Right ventricle myocardium inferior (tissue), 1 donor: ENCODE results near the gene DLG2. TPM values are rescaled to one million over a fixed set of nuclear protein-coding genes. Genes with fewer than 3 reads are reported as not detected.

Experiments
- ATAC-seq: fragments of 200-7000 bp; cut with Tn5 transposase; one replicate; pipeline ENCODE4 v1.9.1; 2020; ENCODE audit warnings: mild to moderate bottlenecking, moderate library complexity
- DNase-seq: peaks from one replicate; pipeline ENCODE4 v3.0.0; 2021; ENCODE audit errors: missing footprints
- intact Hi-C: fragments of 100-400 bp; cut with DNase I; formaldehyde crosslinking; loops from one replicate; pipeline ENCODE4 v1.11.0; 2022
- total RNA-seq: library from RNA; stranded (reverse); fragmentation: NEBNext Ultra II Directional; extraction: Animal tissue kit (Norgen Biotek cat#: 25700); gene quantifications from one replicate; pipeline ENCODE4 v1.2.1, GENCODE V29; 2021
- donor health status: DM: no; HTN: yes; CAD: no; lungs with severe emphysema.

DLG2 gene
- total RNA-seq, 1 donor from 2014 or later = 5.7 TPM

- intact Hi-C loops = loop anchor here (2.0 kb wide), 1 partner anchor 525 kb away; no protein-coding TSS in a partner anchor
- DNase-seq (no peak), ATAC-seq (no peak)
Measured at GRCh38 chr11:83815736-83816135, 1811.4 kb downstream of the DLG2 start.

- no peak for DNase-seq
- no peak for ATAC-seq
- intact Hi-C loops = no loop called here
Measured at GRCh38 chr11:83813296-83813695, 1813.8 kb downstream of the DLG2 start.

GRCh38 chr11:83809274-83809673 is 1817.9 kb downstream of the DLG2 start:
- no peak for DNase-seq
- ATAC-seq = no peak
- intact Hi-C loops = no loop called here

GRCh38 chr11:83801799-83802198 is 1825.3 kb downstream of the DLG2 start:
- intact Hi-C loops = no loop called here
- ATAC-seq (no peak), DNase-seq (no peak)

- ATAC-seq (no peak), DNase-seq (no peak)
- intact Hi-C loops = no loop called here
Measured at GRCh38 chr11:83793310-83793709, 1833.8 kb downstream of the DLG2 start.

GRCh38 chr11:83791557-83791956 is 1835.6 kb downstream of the DLG2 start:
- DNase-seq = no peak
- intact Hi-C loops = no loop called here
- ATAC-seq = no peak

GRCh38 chr11:83785942-83786341 is 1841.2 kb downstream of the DLG2 start:
- ATAC-seq = no peak
- DNase-seq = no peak

GRCh38 chr11:83784419-83784818 is 1842.7 kb downstream of the DLG2 start:
- no peak for ATAC-seq
- intact Hi-C loops = no loop called here
- DNase-seq = no peak

More at GRCh38 chr11:83785942-83786341, 1841.2 kb downstream of the DLG2 start:
- intact Hi-C loops = no loop called here

GRCh38 chr11:83782329-83782728 is 1844.8 kb downstream of the DLG2 start:
- intact Hi-C loops = no loop called here
- ATAC-seq = no peak
- DNase-seq = no peak

- ATAC-seq = no peak
- intact Hi-C loops = no loop called here
- no peak for DNase-seq
Measured at GRCh38 chr11:83779876-83780275, 1847.3 kb downstream of the DLG2 start.

GRCh38 chr11:83778596-83778995 is 1848.5 kb downstream of the DLG2 start:
- intact Hi-C loops = no loop called here
- DNase-seq (no peak), ATAC-seq (no peak)

- no peak for ATAC-seq
- intact Hi-C loops = no loop called here
Measured at GRCh38 chr11:83773950-83774880, 1852.9 kb downstream of the DLG2 start.

GRCh38 chr11:83768489-83768888 is 1858.7 kb downstream of the DLG2 start:
- DNase-seq = no peak
- no peak for ATAC-seq
- intact Hi-C loops = no loop called here

More at GRCh38 chr11:83773950-83774880, 1852.9 kb downstream of the DLG2 start:
- DNase-seq = no peak

GRCh38 chr11:83766932-83767331 is 1860.2 kb downstream of the DLG2 start:
- DNase-seq = no peak
- intact Hi-C loops = no loop called here
- no peak for ATAC-seq

- intact Hi-C loops = no loop called here
- no peak for ATAC-seq
Measured at GRCh38 chr11:83764643-83765042, 1862.5 kb downstream of the DLG2 start.

GRCh38 chr11:83760932-83761331 is 1866.2 kb downstream of the DLG2 start:
- intact Hi-C loops = no loop called here
- ATAC-seq (no peak), DNase-seq (no peak)

More at GRCh38 chr11:83764643-83765042, 1862.5 kb downstream of the DLG2 start:
- no peak for DNase-seq

GRCh38 chr11:83759148-83759547 is 1868.0 kb downstream of the DLG2 start:
- DNase-seq = no peak
- intact Hi-C loops = no loop called here
- no peak for ATAC-seq

GRCh38 chr11:83751041-83751440 is 1876.1 kb downstream of the DLG2 start:
- DNase-seq (no peak), ATAC-seq (no peak)
- intact Hi-C loops = no loop called here

GRCh38 chr11:83746921-83747585 is 1880.1 kb downstream of the DLG2 start:
- intact Hi-C loops = no loop called here
- no peak for DNase-seq
- no peak for ATAC-seq

- intact Hi-C loops = no loop called here
- DNase-seq (no peak), ATAC-seq (no peak)
Measured at GRCh38 chr11:83744620-83745192, 1882.4 kb downstream of the DLG2 start.
